ENCODE measurements around the gene PPCS. TPM values are rescaled to one million over a fixed set of nuclear protein-coding genes. Genes with fewer than 3 reads are reported as not detected.

Gene PPCS
- total and polyA plus RNA-seq, 2 donors (not counting 3 experiments of a cell fraction or from before 2014, with no cell fraction given), result 31.7 to 32.6 TPM

DNA sequence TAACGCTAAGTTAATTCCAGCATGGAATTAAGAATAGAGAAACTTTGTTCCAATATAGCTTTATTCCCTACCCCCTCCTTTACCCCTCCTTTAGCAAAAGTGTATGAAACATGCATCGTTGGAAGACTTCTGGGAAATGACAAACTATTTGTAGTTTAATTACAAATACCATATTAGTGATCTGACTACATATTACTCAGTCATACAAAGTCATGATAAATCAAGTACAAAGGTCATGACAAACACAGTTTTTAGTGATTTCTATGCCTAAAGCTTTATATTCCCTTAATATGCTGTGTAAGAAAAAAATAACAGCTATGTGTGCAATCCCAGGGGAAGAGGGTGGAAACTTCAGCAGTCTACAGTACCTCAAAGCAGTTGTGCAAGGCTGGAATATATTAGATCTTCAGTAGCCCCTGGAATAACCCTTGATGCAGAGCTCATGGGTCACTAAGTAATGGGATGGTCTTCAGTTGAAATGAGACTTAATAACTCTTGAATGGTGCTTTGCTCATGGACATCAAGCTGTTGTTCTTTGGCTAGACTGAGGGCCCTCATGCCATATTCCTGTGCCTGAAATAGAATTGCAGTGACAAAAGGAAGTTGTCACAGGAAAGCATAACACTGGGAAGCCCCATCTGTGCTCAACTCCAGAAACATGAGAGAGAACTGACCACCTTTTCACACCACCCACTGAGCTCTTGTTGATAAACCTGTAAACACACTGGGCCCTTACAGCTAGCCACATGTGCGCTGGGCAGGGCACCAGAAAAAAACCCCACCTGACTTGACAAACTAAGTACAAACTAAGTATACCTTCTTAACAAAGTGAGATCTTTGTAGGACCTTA, 25.8 kb upstream of the PPCS start:
- H3K79me2 ChIP-seq (ENCODE audit: control insufficient read depth, insufficient read depth, low read length), result no peaks in the 10 kb centered on the region
- no TSS peak for BruUV-seq (replicated peaks)
- H3K4me1 ChIP-seq (ENCODE audit: control insufficient read depth, extremely low read depth, insufficient read depth, low read length), result peaks cover 12% of the 10 kb centered on the region
- no peaks in the 10 kb centered on the region for H3K27me3 ChIP-seq (ENCODE audit: control insufficient read depth in 2 of 2, insufficient read depth in 2 of 2, low read length in 2 of 2)
- no peak overlapping the region for H3K9ac ChIP-seq (replicated peaks; ENCODE audit: extremely low read depth, insufficient read depth, low read length)
- no peak overlapping the region for H3K27ac ChIP-seq (ENCODE audit: insufficient read depth, low read depth, low read length)
- ChIA-PET CTCF (interaction anchor here (0.6 to 1.2 kb wide), 2 partner anchors 9 to 52 kb away, joined by 3 to 4 read pairs; no protein-coding TSS in a partner anchor), POLR2A (no interaction called here)
- dilution Hi-C loops (cut with MboI; ENCODE audit: extremely low pct_ligation_motif_present, low sequenced_read_pairs), result no loop called here
- H3K4me3 ChIP-seq (replicated peaks in 1 of 3; ENCODE audit: insufficient read depth in 1 of 3, low read depth in 1 of 3, low read length in 3 of 3), result no peak overlapping the region
- H3K36me3 ChIP-seq (ENCODE audit: control insufficient read depth in 2 of 2, extremely low read depth in 1 of 2, insufficient read depth in 2 of 2, low read length in 2 of 2), result no peaks in the 10 kb centered on the region
- peak; percentile 12 for DNase-seq (ENCODE audit: low read depth, low spot score)
- intact Hi-C loops (cut with micrococcal nuclease), result no loop called here
- H2AFZ ChIP-seq (ENCODE audit: low read depth, low read length), result no peak overlapping the region
- H3K9me3 ChIP-seq (replicated peaks; ENCODE audit: control insufficient read depth, insufficient read depth, low read length), result no peaks in the 10 kb centered on the region
- H3K4me2 ChIP-seq (ENCODE audit: insufficient read depth, low read length), result no peak overlapping the region
- FAIRE-seq, result no peak
- H4K20me1 ChIP-seq (replicated peaks; ENCODE audit: control insufficient read depth, extremely low read depth, insufficient read depth, low read length), result no peaks in the 10 kb centered on the region
- no peaks in the 10 kb centered on the region for H3K9me1 ChIP-seq (replicated peaks; ENCODE audit: control insufficient read depth, extremely low read depth, insufficient read depth, low read length)
- no peak for TF ChIP-seq POLR2A (IDR thresholded peaks at IDR 0.05; ENCODE audit: low read depth, low read length)
- no peak for TF ChIP-seq MYC (IDR thresholded peaks at IDR 0.05; ENCODE audit: low read depth, low read length)
- no peak for TF ChIP-seq GATA2 (IDR thresholded peaks at IDR 0.05; ENCODE audit: insufficient read depth, insufficient read length, low read depth, low read length)
- TF ChIP-seq FOS (IDR thresholded peaks at IDR 0.05; ENCODE audit: borderline replicate concordance, insufficient read depth, low read length), result no peak
- TF ChIP-seq CTCF (IDR thresholded peaks at IDR 0.05; ENCODE audit: extremely low read depth in 1 of 2, insufficient read depth in 1 of 2, low read depth in 1 of 2, low read length in 2 of 2), result no peak
- TF ChIP-seq POLR2AphosphoS5 (IDR thresholded peaks at IDR 0.05; ENCODE audit: insufficient read depth, low read depth, low read length), result no peak
- no peak for TF ChIP-seq MAX (IDR thresholded peaks at IDR 0.05; ENCODE audit: insufficient read depth, insufficient read length)

All from endothelial cell of umbilical vein (primary cell).